Gastroesophageal sphincter (tissue), 4 donors: ENCODE data around the gene RYR2. TPM values are rescaled to one million over a fixed set of nuclear protein-coding genes. Genes with fewer than 3 reads are reported as not detected.

Source experiments
- ATAC-seq: fragments of 150-250 bp; one replicate; pipeline ENCODE4 v1.9.1; 2016; ENCODE audit warnings: mild to moderate bottlenecking, moderate library complexity
- H3K27ac ChIP-seq, 4 donors: fragments of 200-600 bp; sonication (generic) in 3 of 4; 1 replicate in 3 of 4; 2 replicates in 1 of 4; pipeline ENCODE4 v1.5.1; 2016 to 2019
- H3K27me3 ChIP-seq: fragments of 200-600 bp; sonication (generic); one replicate; pipeline ENCODE4 v1.5.1; 2019
- H3K36me3 ChIP-seq, 2 donors: fragments of 200-600 bp; sonication (generic); one replicate each; pipeline ENCODE4 v1.5.1; 2019; ENCODE audit warnings: control low read depth in 1 of 2
- H3K4me1 ChIP-seq, 3 donors: fragments of 200-600 bp; sonication (generic); 1 replicate in 2 of 3; 2 replicates in 1 of 3; pipeline ENCODE4 v1.5.1; 2016 to 2019; ENCODE audit warnings: control low read depth in 2 of 3
- H3K4me3 ChIP-seq, 2 donors: fragments of 200-600 bp; sonication (generic); one replicate each; pipeline ENCODE4 v1.5.1; 2019; ENCODE audit warnings: mild to moderate bottlenecking in 1 of 2, moderate library complexity in 1 of 2
- H3K9me3 ChIP-seq, 3 donors: fragments of 200-600 bp; sonication (generic); one replicate each; pipeline ENCODE4 v1.5.1; 2017 to 2019; ENCODE audit warnings: control low read depth in 2 of 3
- EP300 ChIP-seq: sonication (generic); formaldehyde crosslinking; IDR thresholded peaks from one replicate; pipeline ENCODE4 v1.6.1; 2017; ENCODE audit warnings: antibody characterized with exemption, mild to moderate bottlenecking
- POLR2A ChIP-seq, 2 donors: fragments of 450-650 bp; IDR thresholded peaks; one replicate each; pipeline ENCODE4 v1.6.1; 2017; ENCODE audit warnings: antibody characterized with exemption in 2 of 2, mild to moderate bottlenecking in 2 of 2, moderate library complexity in 1 of 2
- POLR2AphosphoS5 ChIP-seq: sonication (generic); formaldehyde crosslinking; IDR thresholded peaks from one replicate; pipeline ENCODE4 v1.6.1; 2017; ENCODE audit warnings: antibody characterized with exemption
- whole genome bisulfite sequencing, 2 donors: methylation state at CpG; one replicate each; pipeline ENCODE4 v1.1.5; 2018; ENCODE audit warnings: low coverage in 1 of 2; 5-methylcytosine and 5-hydroxymethylcytosine counted together
- total RNA-seq, 4 donors: library from RNA; depleted of rRNA; stranded (reverse); fragments of >200 nt; gene quantifications; one replicate each; pipeline ENCODE4 v1.1.0, GENCODE V29; 2016
- TF ChIP-seq, protein P1 (sequence below), 4 experiments: fragments of 200-600 bp in 2 of 4; fragments of 450-650 bp in 2 of 4; sonication (generic) in 1 of 4; IDR thresholded peaks; one replicate each; pipeline ENCODE4 v1.5.1; 2017 to 2019; ENCODE audit warnings: antibody characterized with exemption in 4 of 4, mild to moderate bottlenecking in 2 of 4, moderate library complexity in 2 of 4

Gene RYR2
- total RNA-seq, 4 donors from 2014 or later, result 27.4 to 78.8 (median 42.7) TPM

DNA sequence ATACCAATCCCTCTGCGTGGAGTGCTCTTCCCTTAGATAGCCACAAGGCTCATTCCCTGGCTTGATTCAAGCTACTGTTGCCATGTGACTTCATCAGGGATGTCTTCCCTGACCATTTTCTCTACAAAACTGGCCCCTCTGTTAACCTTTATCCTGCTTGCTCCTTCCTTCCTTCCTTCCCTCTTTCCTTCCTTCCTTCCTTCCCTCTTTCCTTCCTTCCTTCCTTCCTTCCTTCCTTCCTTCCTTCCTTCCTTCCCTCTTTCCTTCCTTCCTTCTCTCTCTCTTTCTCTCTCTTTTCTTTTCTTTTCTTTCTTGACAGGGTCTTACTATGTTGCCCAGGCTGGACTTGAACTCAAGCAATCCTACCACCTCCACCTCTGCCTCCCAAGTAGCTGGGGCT lies 6.2 kb upstream of the RYR2 start:
- no peak for ATAC-seq
- Histone ChIP-seq H3K27ac (no peak overlapping the region), H3K36me3 (no peaks in the 10 kb centered on the region), H3K4me3 (no peak overlapping the region), H3K4me1 (peaks cover 0 to 23% (median 11%) of the 10 kb centered on the region in 3 donors), H3K27me3 (no peaks in the 10 kb centered on the region), H3K9me3 (no peaks in the 10 kb centered on the region)
- 91 to 94% methylated on average over 1 of the region's 1 CpG for WGBS, 2 donors
- no peak for TF ChIP-seq POLR2AphosphoS5

- WGBS, 2 donors, result 61 to 65% methylated on average over 2 to 6 of the region's 6 CpGs
- H3K9me3 ChIP-seq, result no peaks in the 10 kb centered on the region
- no peak for ATAC-seq
- no peaks in the 10 kb centered on the region for H3K36me3 ChIP-seq
- no peak overlapping the region for H3K4me3 ChIP-seq
- TF ChIP-seq POLR2AphosphoS5 (no peak), EP300 (no peak), POLR2A (IDR thresholded peaks at IDR 0.05) (no peak)
- TF ChIP-seq, protein P1, sequence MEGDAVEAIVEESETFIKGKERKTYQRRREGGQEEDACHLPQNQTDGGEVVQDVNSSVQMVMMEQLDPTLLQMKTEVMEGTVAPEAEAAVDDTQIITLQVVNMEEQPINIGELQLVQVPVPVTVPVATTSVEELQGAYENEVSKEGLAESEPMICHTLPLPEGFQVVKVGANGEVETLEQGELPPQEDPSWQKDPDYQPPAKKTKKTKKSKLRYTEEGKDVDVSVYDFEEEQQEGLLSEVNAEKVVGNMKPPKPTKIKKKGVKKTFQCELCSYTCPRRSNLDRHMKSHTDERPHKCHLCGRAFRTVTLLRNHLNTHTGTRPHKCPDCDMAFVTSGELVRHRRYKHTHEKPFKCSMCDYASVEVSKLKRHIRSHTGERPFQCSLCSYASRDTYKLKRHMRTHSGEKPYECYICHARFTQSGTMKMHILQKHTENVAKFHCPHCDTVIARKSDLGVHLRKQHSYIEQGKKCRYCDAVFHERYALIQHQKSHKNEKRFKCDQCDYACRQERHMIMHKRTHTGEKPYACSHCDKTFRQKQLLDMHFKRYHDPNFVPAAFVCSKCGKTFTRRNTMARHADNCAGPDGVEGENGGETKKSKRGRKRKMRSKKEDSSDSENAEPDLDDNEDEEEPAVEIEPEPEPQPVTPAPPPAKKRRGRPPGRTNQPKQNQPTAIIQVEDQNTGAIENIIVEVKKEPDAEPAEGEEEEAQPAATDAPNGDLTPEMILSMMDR (IDR thresholded peaks at IDR 0.05), result no peak
- peaks cover 0 to 18% (median 0%) of the 10 kb centered on the region in 3 donors for H3K4me1 ChIP-seq
- H3K27me3 ChIP-seq, result peaks cover 19% of the 10 kb centered on the region
- peak overlapping the region in 1 of 4 donors; percentile 33 for H3K27ac ChIP-seq
These were observed 3.8 kb upstream of the RYR2 start for GRCh38 chr1:237038211-237038610.

- no peak overlapping the region for H3K4me3 ChIP-seq
- H3K36me3 ChIP-seq, result no peaks in the 10 kb centered on the region
- TF ChIP-seq, protein P1 (IDR thresholded peaks at IDR 0.05), result no peak
- TF ChIP-seq POLR2AphosphoS5, result no peak
- TF ChIP-seq POLR2A (IDR thresholded peaks at IDR 0.05), result no peak
- TF ChIP-seq EP300, result no peak
- ATAC-seq, result no peak
- peaks cover 20% of the 10 kb centered on the region for H3K27me3 ChIP-seq
- WGBS, 2 donors, result 75 to 77% methylated on average over 10 of the region's 10 CpGs
- H3K9me3 ChIP-seq, result no peaks in the 10 kb centered on the region
- H3K4me1 ChIP-seq, result peaks cover 0 to 44% (median 0%) of the 10 kb centered on the region in 3 donors
- peak overlapping the region in 1 of 4 donors; percentile 91 for H3K27ac ChIP-seq
These were observed 1.2 kb upstream of the RYR2 start for GRCh38 chr1:237040823-237041222.

DNA sequence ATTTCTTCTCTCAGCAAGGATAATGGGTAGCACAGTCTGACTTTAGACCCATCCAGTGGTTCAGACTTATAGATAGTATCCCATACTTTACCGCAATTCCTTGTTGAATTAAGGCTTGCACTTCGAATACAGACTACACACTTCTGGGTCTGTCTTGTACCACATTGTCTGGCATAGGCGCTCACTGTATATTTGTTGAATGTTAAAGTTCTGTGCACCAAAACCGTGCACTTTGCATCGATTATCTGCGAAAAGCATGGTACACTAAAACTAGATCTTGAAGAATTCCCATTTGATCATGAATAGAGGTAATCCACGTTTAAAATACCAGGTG lies 556 bp upstream of the RYR2 start:
- Histone ChIP-seq H3K4me3 (peak overlapping the region in 1 of 2 donors; percentile 76), H3K27ac (peak overlapping the region in 3 of 4 donors; percentile 89 to 91 (median 89)), H3K36me3 (no peaks in the 10 kb centered on the region), H3K27me3 (peaks cover 20% of the 10 kb centered on the region), H3K9me3 (no peaks in the 10 kb centered on the region), H3K4me1 (peaks cover 0 to 50% (median 0%) of the 10 kb centered on the region in 3 donors)
- 16 to 19% methylated on average over 6 to 7 of the region's 7 CpGs for WGBS, 2 donors
- no peak for TF ChIP-seq POLR2AphosphoS5
- TF ChIP-seq POLR2A (IDR thresholded peaks at IDR 0.05), result no peak
- TF ChIP-seq EP300, result no peak
- TF ChIP-seq, protein P1 (IDR thresholded peaks at IDR 0.05), result no peak
- no peak for ATAC-seq

- whole genome bisulfite sequencing, 2 donors, result 0% methylated on average over 5 of the region's 41 CpGs; no CpG with 5 or more reads in 1 of the 2 donors
- H3K9me3 ChIP-seq, result no peaks in the 10 kb centered on the region
- peak overlapping the region; percentile 10 to 91 (median 89) for H3K27ac ChIP-seq
- TF ChIP-seq, protein P1 (IDR thresholded peaks at IDR 0.05), result no peak
- TF ChIP-seq POLR2AphosphoS5 (no peak), EP300 (no peak), POLR2A (IDR thresholded peaks at IDR 0.05) (no peak)
- peak; percentile 1 for ATAC-seq
- peak overlapping the region; percentile 47 to 76 for H3K4me3 ChIP-seq
- H3K36me3 ChIP-seq, result no peaks in the 10 kb centered on the region
- H3K4me1 ChIP-seq, result peaks cover 0 to 60% (median 0%) of the 10 kb centered on the region in 3 donors
- H3K27me3 ChIP-seq, result peaks cover 20% of the 10 kb centered on the region
These were observed 525 bp downstream of the RYR2 start for GRCh38 chr1:237042526-237042891.
